AG08395 (cell line): ENCODE data around the gene LAMB1.
"Not testable (repeated sequence)": the region's sequence is repeated elsewhere in the genome, so short reads cannot be mapped to it uniquely, and the experiment has no call there.

Source experiments
- DNase-seq: peaks from one replicate; pipeline ENCODE4 v3.0.0; 2012; ENCODE audit warnings: mixed read lengths, low spot score

LAMB1 gene

DNA sequence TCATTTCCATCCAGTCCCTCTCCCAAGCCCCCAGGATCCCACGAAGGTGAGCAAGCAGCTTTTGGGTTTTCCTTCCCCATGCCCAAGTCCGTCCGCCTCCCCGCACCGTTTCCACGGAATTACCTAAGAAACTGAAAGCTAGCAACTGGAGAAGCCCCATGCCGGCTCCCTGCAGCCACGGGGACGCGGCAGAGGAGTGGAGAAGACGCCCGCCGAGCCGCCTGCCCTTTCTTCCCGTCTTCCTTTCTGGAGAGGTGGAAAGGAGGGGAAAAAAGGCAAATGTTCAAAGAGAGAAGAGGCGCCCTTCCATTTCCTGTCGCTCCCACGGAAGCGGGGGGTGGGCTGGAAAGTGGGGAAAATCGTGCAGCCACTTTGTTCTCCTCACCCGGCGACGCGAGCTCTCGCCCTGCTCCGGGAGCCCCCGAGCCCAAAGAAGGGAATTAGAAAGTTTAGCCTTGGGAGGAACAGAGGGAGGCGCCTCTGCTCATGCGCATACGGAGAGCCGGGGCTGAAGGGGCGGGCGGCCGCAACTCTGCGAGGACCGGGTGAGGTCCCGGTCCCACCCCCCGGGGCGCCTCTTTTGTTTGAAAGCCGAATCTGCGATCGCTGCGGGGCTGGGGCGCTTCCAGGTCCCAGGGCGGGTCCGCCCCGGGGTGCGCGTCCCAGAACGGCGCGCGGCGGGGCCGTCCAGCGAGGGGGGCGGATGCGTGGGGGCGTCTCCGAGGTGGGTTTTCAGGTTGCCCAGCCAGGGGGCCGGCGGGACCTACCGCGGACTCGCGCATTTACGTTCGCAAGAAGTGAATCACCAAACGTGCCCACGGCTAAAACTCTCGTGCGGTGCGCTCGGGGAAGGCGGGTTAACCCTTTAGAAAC lies at the start of gene LAMB1:
Gene LAMB1, minus strand, starts transcription at position 436 of the 873 bp plus-strand sequence. Its CDS starts 276 bp downstream, at position 160.
- DNase-seq, result peak; percentile 86

DNA sequence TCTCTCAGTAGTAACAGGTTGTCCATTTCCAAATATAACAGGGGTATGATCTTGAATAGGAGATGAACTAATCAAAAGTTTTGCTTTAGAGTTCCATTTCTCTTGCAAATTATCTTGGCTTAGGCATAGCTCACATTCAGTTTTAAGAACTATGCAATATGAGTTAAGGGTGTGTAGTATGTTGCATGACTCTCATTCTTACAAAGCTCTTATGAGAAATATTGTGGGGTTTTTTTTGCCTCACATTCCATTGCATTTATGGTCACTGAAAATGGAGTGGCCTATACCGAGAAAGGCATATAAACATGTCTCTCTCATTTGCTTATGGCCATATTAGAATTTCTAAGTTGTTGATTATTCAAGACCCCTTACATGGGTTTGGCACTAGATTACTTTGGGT lies 48.5 kb upstream of the LAMB1 start:
- no peak for DNase-seq

DNA sequence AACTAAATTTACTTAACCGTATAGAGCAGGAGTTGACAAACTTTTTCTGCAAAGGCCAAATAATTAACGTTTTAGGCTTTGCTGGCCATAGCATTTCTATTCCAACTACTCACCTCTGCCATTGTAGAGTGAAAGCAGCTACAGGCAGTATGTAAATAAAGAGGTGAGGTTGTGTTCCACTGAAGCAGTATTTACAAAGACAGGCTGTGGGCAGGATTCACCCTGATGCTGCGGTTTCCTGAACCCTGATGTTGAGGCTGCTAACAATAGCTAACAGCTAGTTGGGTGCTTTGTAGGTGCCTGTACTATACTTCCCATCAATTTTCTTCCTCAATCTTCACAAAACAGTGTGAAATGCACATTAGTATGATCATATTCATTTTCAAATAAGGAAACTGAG lies 47.0 kb upstream of the LAMB1 start:
- no peak for DNase-seq

DNA sequence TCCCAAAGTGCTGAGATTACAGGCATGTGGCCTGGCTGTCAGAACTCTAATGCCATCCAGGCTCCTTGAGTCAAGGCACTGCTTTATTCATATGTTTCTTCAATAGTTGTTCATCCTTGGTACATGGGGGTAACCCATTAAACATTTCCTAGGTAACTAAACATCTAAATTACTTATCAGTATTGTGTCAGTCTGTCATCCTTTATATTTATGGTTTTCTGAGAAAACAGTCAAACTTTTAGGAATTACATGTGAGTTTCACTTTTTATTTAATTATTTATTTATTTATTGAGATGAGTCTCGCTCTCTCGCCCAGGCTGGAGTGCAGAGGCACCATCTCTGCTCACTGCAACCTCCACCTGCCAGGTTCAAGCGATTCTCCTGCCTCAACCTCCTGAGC lies 45.5 kb upstream of the LAMB1 start:
- DNase-seq, result no peak

DNA sequence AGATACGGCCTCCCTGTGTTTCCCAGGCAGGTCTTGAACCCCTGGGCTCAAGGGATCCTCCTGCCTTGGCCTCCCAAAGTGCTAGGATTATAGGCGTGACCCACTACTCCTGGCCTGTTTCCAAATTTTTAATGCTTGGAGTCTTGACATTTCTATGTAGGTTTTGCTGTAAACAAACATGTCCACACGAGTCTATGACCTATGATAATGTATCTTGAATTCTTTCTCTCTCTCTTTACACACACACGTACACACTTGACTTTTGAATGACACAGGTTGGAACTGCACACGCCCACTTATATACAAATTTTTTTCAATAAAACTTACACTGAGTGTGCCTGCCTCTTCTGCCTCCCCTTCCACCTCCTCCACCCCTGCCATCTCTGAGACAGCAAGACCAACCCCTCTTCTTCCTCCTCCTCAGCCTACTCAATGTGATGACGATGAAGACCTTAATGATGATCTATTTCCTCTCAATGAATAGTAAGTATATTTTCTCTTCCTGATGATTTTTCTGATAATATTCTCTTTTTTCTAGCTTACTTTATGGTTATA lies 44.1 kb upstream of the LAMB1 start:
- no peak for DNase-seq

DNA sequence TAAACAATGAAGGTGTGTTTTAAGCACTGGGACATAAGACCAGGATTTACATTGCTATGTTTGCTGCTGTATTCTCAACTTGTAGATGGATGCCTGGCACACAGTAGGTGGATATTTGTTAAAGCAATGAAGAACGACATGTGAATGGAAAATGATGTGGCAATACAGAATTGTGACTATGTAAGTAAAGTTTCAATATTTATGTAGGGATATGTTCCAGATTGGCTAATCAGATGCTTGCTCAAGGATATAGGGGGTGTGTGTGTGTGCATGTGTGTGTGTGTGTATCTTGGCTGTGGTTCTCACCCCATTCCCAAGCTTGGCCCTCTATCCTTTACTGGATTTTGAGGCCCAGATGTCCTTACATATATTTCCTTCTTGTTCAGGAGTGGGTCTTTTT lies 42.7 kb upstream of the LAMB1 start:
- DNase-seq, result no peak

DNA sequence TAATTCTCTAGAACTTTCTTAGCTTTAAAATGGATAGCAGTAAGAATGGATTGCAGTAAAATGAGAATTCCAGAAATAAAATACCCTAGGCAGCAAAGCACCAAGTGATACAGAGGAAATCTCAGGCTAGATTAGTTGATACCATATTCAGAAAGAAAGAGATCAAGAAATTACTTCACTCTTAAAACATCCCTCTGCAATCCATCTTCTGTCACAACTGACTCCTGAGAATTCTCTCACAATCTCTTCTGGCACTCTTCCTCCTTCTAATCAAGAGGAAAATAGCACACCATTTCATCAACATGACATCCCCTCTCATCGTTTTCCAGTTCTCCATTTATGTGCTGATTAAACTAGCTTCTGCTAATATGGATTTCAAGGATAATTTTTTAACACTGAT lies 42.2 kb upstream of the LAMB1 start:
- no peak for DNase-seq

DNA sequence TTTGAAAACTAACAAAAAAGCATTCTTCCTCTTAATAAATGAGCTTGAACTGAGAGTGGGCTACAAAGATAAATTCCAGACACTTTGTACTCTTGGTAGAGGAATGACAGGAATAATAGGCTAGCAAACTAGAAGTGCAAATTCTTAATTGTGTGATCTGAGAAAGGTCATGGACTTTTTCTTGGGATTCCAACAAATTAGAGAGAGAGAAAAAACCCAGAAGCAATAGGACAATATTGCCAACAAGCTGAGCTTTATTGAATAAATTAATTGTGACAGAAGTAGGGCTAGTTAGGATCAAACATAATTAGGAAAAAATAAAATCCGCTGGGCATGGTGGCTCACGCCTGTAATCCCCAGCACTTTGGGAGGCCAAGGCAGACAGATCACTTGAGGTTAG lies 41.4 kb upstream of the LAMB1 start:
- no peak for DNase-seq

DNA sequence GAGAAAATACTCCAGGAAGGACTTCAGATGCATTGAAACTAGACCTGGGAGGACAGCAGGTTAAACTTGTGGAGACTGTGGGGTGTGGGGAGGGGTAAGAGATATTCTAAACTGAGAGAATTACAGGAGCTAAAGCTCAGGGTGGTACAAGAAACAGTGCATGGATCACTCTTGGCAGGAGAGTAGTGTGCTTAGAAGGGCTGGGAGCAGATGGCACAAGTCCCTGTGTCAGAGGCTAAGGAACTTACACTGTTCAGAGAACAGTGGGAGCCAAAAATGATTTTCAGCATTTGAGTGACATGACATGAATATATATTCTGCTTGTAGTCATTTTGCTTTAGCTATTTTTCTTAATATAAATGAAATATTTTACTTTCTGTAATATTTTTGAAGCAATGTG lies 36.0 kb upstream of the LAMB1 start:
- DNase-seq, result no peak

DNA sequence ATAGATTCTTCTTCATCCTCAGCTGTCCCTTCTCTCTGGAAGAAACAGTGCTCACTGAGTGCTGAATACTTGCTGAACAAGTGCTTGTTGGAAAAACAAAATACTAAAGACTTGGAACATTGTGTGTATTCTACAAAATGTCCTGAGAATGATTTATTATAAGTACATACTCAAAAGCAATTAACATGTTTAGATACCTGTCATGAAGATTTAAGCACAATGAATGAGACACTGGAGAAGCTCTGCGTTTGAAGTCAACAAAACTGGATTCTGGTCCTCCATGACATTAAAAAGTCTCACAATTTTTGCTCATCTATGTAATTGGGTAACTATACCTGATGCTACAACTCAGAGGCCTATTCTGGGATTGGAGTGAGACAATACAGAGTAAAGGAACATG lies 34.8 kb upstream of the LAMB1 start:
- DNase-seq, result no peak

DNA sequence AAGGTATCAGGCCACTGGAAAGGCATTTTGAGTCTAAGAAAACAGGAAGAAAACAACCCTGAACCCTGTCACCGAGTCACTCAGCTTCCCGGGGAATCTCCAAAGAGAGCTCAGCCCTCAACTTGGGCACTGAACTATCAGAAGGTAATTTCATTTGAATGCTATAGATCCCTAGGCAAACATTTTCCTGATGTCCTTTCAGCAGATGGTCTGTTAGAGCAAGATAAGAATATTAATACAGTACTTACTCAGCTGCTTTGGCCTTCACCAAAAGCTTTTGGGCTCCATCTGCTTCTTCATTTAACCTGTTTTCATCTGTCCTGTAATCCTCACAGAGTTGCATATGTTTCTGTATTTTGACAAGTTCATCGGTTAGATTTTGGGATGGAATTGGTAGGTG lies 34.2 kb upstream of the LAMB1 start:
- no peak for DNase-seq

DNA sequence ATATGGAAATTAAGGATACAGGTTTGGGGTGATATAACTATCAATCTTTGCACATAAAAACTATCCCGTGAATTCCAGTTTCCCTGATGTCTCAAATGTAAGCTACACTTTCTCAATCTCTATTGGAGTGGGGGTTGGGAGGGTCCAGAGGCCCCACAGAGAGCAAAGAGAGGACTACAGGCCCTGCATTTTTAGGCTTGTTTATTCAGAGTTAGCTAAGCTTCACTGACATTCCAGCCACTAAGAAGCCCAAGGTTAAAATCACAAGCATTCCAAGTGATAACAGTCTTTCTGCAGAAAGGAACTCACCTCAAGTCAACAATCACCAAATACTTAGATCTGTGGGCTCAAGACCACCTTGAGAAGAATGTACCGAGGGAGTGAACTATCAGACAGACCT lies 31.6 kb upstream of the LAMB1 start:
- DNase-seq, result no peak

DNA sequence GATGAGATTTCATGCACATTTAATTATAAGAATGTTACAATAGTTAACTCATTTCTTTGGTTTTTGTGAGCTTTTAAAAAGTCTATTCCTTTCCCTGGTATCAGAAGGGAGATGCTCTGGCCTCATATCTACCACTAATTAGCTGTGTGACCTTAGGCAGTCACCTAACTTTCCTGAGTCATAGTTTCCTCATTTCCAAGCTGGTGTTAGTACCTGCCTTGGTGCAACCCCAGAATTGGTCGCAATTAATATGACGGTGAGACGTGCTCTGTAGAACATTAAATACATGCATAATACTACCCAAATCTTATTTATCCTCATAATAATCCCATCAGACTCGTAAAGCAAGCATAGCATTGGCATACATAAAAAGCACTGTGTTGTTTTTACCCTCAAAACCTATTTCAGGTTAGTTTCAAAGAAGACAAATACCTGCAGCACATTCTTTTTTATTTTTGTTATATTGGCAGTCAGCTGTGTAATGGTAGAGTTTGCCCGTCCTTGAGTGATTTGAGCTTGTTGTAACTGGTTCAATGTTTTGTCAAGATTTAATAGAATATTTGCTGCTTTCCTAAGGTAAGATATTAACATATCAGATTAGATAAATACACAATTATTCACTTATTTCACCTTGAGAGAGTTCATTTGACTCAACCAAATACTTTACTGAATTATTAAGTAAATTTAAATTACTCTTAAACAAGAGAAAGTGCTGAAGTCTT lies 31.0 kb upstream of the LAMB1 start:
- DNase-seq, result no peak

DNA sequence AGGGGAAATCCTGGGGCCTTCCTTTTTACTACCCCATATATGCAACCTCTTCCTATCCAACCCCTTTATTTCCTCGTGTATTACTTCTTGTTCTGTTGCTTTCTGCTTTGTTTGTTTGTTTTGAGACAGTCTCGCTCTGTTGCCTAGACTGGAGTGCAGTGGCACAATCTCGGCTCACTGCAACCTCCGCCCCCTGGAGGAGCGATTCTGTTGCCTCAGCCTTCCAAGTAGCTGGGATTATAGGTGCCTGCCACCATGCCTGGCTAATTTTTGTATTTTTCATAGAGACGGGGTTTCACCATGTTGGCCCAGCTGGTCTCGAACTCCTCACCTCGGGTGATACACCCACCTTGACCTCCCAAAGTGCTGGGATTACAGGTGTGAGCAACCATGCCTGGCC lies 30.3 kb upstream of the LAMB1 start:
- DNase-seq, result not testable (repeated sequence)

DNA sequence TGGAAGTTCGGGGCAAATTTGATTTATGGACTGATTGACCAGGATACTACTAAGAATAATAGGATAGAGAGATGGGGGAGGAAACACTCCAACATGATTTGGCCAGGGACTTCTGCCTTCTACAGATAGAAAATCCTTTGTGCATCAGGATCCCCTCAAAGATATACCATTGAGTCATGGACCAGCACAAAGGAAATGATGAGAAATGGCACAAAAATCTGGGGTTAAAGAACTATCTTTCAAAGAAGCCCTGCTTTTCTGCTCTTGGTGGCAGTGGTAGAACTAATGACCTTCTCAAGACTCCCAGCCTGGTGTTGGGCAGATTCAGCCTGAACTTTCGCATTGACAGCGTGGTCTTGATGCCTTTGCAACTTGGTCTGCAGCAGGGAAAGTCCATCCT lies 27.6 kb upstream of the LAMB1 start:
- peak; percentile 39 for DNase-seq

DNA sequence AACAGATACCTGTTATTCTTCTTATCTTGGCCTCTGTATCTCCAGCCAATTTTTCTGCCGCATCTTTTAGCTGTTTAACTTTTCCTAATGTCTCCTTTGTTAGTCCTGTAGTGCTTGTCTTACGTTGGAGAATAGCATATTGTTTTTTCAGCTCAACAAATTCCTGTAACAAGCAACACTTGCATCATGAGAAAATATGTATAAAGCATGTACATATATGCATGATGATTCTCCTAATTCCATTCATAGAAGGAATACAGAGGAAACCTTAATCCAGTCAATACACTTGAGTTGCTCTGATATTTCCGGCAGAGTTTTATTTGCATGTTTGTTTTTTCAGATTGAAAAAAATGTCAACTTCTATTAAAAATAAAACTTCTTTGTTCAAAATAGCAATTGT lies 26.1 kb upstream of the LAMB1 start:
- DNase-seq, result no peak

DNA sequence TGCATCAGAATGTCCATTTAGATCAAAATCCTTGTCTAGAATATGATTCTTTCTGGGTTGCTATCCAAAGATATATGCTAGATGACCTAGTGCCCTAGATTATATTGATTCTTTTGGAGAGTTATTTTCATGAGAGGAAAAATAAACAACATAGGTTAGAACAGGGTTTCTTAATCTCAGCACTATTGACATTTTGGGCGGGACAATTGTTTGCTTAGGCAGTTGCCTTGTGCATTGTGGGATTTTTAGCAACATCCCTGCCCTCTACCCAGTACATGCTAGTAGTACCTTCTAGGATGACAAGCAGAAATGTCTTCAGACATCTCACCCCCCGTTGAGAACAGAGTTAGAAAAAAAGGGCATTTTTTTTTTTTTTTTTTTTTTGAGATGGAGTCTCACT lies 25.1 kb upstream of the LAMB1 start:
- no peak for DNase-seq

DNA sequence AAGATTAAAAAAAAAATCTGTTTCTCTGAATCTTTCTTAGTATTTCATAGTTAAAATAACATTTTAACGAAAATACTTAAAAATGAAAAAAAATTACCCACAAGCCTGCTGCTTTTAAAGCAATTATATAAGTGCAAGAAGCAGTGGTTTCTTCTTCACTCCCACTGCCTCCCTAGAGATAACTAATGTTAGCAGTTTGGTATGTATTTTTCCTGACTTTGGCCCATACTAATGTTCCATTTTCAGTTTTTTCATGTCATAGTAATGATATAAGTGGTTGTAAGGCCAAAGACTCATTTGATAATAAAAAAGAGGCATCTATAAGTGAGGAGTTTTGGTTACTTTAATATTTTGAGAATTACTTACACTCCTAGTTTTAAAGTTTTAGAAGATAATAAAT lies 24.3 kb upstream of the LAMB1 start:
- no peak for DNase-seq

DNA sequence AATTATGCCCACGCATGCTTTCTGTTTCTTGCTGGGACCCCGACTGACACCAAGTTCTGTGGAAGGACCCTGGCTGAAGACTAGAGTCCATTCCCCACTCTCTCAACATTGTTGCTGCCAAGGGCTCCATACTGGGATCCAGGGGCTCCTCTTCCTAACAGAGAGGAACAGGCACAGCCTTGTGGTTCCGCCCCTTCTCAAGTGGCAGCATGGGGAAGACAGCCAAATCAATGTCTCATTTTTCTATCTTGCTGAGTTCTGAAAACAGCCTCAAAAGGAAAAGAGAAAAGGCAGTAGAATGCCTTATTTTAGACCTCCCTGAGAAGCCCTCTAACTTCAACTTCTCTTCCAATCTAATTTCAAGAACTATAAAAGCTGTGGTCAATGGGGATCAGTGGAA lies 23.7 kb upstream of the LAMB1 start:
- no peak for DNase-seq

DNA sequence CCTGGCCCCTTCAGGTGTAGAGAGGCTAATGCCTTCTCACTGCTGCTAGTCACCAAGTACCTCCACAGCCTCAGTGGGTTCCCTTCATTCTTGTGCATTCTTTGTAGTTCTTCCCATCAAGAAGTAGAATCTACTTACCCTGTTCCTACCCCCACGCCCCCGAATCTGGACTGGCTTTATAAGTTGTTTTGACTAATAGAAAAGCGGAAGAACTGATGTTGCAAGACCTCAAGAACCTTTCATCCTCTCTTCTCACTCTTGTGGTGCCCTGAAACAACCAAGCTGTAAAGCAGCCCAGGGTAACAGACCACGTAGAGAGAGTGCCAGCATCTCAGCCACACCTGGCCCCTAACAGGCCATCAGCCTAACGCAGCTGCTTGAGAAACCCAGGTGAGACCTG lies 23.2 kb upstream of the LAMB1 start:
- DNase-seq, result no peak

DNA sequence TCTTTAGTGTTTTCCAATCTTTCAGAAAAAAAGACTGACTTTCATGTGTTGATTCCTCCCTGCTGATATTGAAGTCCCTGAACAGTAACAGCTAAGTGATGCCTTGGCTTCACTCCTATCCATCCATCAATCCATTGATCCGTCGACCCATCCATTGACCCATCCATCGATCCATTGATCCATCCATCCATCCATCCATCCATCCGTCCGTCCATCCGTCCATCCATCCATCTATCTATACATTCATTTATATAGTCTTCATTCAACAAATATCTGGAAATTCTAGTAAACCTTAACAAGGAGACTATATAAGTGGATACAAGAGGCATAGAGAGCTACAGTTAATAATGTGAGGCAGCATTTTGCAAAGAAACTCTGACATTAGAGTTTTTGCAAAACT lies 21.6 kb upstream of the LAMB1 start:
- no peak for DNase-seq

DNA sequence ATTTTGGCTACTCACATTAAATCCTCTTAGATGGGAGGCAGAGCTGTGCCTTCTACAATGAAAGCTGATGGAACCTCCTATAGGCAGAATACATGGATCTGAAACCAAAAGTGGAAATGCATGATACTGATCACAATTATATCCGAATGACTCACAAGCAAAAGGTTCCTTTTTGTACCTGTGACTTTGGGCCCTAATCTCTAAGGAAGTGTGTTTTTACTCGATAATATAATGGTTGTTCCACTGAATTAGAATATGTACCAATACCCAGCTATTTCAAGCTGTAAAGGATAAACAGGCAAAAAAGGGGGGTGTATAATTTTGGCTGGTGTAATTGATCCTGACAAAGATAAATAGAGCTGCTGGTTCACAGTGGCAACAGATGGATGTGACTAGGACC lies 17.6 kb upstream of the LAMB1 start:
- no peak for DNase-seq

DNA sequence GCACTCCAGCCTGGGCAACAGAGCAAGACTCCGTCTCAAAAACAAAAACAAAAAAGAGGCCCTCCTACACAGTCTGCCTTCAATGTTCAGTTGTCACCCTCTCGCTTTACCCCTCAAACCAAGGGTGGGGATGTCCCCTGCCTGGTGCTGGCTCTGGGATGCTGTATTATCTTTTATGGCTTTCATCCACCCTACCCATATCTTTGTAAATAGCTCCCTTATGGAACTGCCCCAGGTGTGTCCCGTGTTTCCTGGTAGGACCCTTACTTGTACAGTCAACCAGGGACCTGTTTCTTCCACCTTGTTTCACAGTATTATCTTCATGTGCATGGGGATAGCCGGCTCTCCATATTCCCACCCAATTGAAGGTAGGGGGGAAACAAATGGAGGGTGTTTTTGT lies 15.7 kb upstream of the LAMB1 start:
- DNase-seq, result no peak
